Parathyroid adenoma (tissue), 2 donors: ENCODE data around the gene PURB.
"Not testable (repeated sequence)": the region's sequence is repeated elsewhere in the genome, so short reads cannot be mapped to it uniquely, and the experiment has no call there.

ENCODE experiments used
- H2AFZ ChIP-seq: fragments of 300-600 bp; sonication (generic); one replicate; pipeline ENCODE4 v1.7.0; 2017; ENCODE audit warnings: antibody characterized with exemption, mild to moderate bottlenecking
- H3K27ac ChIP-seq: fragments of 300-600 bp; sonication (generic); one replicate; pipeline ENCODE4 v1.7.0; 2017
- H3K27me3 ChIP-seq: fragments of 300-600 bp; sonication (generic); one replicate; pipeline ENCODE4 v1.7.0; 2017; ENCODE audit warnings: low read length; ENCODE audit not compliant: control insufficient read depth, insufficient read depth
- H3K36me3 ChIP-seq: fragments of 300-600 bp; sonication (generic); one replicate; pipeline ENCODE4 v1.7.0; 2017; ENCODE audit warnings: low read length; ENCODE audit not compliant: control insufficient read depth, insufficient read depth
- H3K4me1 ChIP-seq: fragments of 300-600 bp; sonication (generic); one replicate; pipeline ENCODE4 v1.7.0; 2017; ENCODE audit warnings: control low read depth
- H3K4me2 ChIP-seq: fragments of 300-600 bp; sonication (generic); one replicate; pipeline ENCODE4 v1.7.0; 2017; ENCODE audit warnings: low read length
- H3K4me3 ChIP-seq: fragments of 300-600 bp; sonication (generic); one replicate; pipeline ENCODE4 v1.7.0; 2017; ENCODE audit warnings: low read depth, low read length
- H3K79me2 ChIP-seq: fragments of 300-600 bp; sonication (generic); one replicate; pipeline ENCODE4 v1.7.0; 2017; ENCODE audit warnings: control low read depth
- H3K9ac ChIP-seq: fragments of 300-600 bp; sonication (generic); one replicate; pipeline ENCODE4 v1.7.0; 2017; ENCODE audit warnings: mild to moderate bottlenecking
- H3K9me3 ChIP-seq: fragments of 300-600 bp; sonication (generic); one replicate; pipeline ENCODE4 v1.7.0; 2017; ENCODE audit warnings: low read length; ENCODE audit not compliant: control insufficient read depth
- CTCF ChIP-seq: fragments of 300-600 bp; sonication (generic); IDR thresholded peaks from one replicate; pipeline ENCODE4 v1.7.0; 2017; ENCODE audit warnings: antibody characterized with exemption, mild to moderate bottlenecking
- donor health status: primary hyperparathyroidism.

Gene PURB

GRCh38 chr7:44846816-44847508 lies 38.4 kb downstream of the PURB start:
- no peak for TF ChIP-seq CTCF
- Histone ChIP-seq H3K27me3 (no peaks in the 10 kb centered on the region), H3K36me3 (no peaks in the 10 kb centered on the region), H2AFZ (peak overlapping the region; percentile 87), H3K9ac (no peak overlapping the region), H3K4me3 (peak overlapping the region; percentile 66), H3K4me2 (peak overlapping the region; percentile 83), H3K9me3 (no peaks in the 10 kb centered on the region), H3K79me2 (peaks cover 16% of the 10 kb centered on the region), H3K27ac (peak overlapping the region; percentile 85), H3K4me1 (peaks cover 3% of the 10 kb centered on the region)

GRCh38 chr7:44846390-44846789 lies 38.9 kb downstream of the PURB start:
- Histone ChIP-seq H3K79me2 (peaks cover 16% of the 10 kb centered on the region), H3K4me3 (peak overlapping the region; percentile 66), H3K4me2 (peak overlapping the region; percentile 83)
- not testable (repeated sequence) for H2AFZ ChIP-seq, H3K36me3 ChIP-seq, H3K9me3 ChIP-seq, H3K9ac ChIP-seq, H3K27ac ChIP-seq, H3K27me3 ChIP-seq, H3K4me1 ChIP-seq

GRCh38 chr7:44845451-44845850 lies 39.9 kb downstream of the PURB start:
- no peak for TF ChIP-seq CTCF
- Histone ChIP-seq H3K4me1 (peaks cover 3% of the 10 kb centered on the region), H3K9ac (no peak overlapping the region), H2AFZ (no peak overlapping the region), H3K79me2 (peaks cover 21% of the 10 kb centered on the region), H3K27ac (no peak overlapping the region), H3K27me3 (no peaks in the 10 kb centered on the region), H3K9me3 (no peaks in the 10 kb centered on the region), H3K36me3 (no peaks in the 10 kb centered on the region), H3K4me2 (no peak overlapping the region), H3K4me3 (no peak overlapping the region)

GRCh38 chr7:44843440-44843839 lies 41.9 kb downstream of the PURB start:
- H3K4me3 ChIP-seq, H2AFZ ChIP-seq, H3K27me3 ChIP-seq, H3K9ac ChIP-seq, H3K9me3 ChIP-seq, H3K4me1 ChIP-seq, H3K27ac ChIP-seq, H3K36me3 ChIP-seq, H3K4me2 ChIP-seq: not testable (repeated sequence)
- peaks cover 29% of the 10 kb centered on the region for H3K79me2 ChIP-seq

GRCh38 chr7:44842675-44843074 lies 42.7 kb downstream of the PURB start:
- not testable (repeated sequence) for H3K9me3 ChIP-seq, H3K27ac ChIP-seq, H3K4me1 ChIP-seq

GRCh38 chr7:44838751-44839150 lies 46.6 kb downstream of the PURB start:
- Histone ChIP-seq H3K4me3 (no peak overlapping the region), H3K4me1 (no peaks in the 10 kb centered on the region), H3K9ac (no peak overlapping the region), H3K36me3 (no peaks in the 10 kb centered on the region), H3K9me3 (no peaks in the 10 kb centered on the region), H3K79me2 (peaks cover 23% of the 10 kb centered on the region), H3K4me2 (no peak overlapping the region), H3K27me3 (no peaks in the 10 kb centered on the region), H3K27ac (no peak overlapping the region), H2AFZ (no peak overlapping the region)
- no peak for TF ChIP-seq CTCF

More at GRCh38 chr7:44842675-44843074, 42.7 kb downstream of the PURB start:
- not testable (repeated sequence) for H3K4me2 ChIP-seq, H3K4me3 ChIP-seq, H3K36me3 ChIP-seq, H3K9ac ChIP-seq, H2AFZ ChIP-seq, H3K27me3 ChIP-seq
- H3K79me2 ChIP-seq, result peaks cover 30% of the 10 kb centered on the region
